GM23248 (cell line): Measurements from ENCODE around the gene MATN3. TPM values are rescaled to one million over a fixed set of nuclear protein-coding genes. Genes with fewer than 3 reads are reported as not detected.

Source experiments
- DNase-seq: peaks from one replicate; pipeline ENCODE4 v3.0.0-alpha.2; 2015
- H2AFZ ChIP-seq: fragments of 200-600 bp; sonication (generic); 2 replicates; pipeline ENCODE4 v1.6.1; 2016; ENCODE audit warnings: antibody characterized with exemption
- H3F3A ChIP-seq: fragments of 200-600 bp; sonication (generic); 2 replicates; pipeline ENCODE4 v1.6.1; 2016; ENCODE audit warnings: mild to moderate bottlenecking, antibody characterized with exemption, mixed run types; ENCODE audit not compliant: insufficient read depth
- H3K27ac ChIP-seq: fragments of 200-600 bp; sonication (generic); 2 replicates; pipeline ENCODE4 v1.5.1; 2016; ENCODE audit warnings: mild to moderate bottlenecking
- H3K27me3 ChIP-seq: fragments of 200-600 bp; sonication (generic); replicated peaks from 2 replicates; pipeline ENCODE4 v1.6.1; 2016; ENCODE audit warnings: mild to moderate bottlenecking; ENCODE audit not compliant: insufficient read depth
- H3K36me3 ChIP-seq: fragments of 200-600 bp; sonication (generic); 2 replicates; pipeline ENCODE4 v1.6.1; 2016; ENCODE audit warnings: low read depth, mild to moderate bottlenecking
- H3K4me1 ChIP-seq: fragments of 200-600 bp; sonication (generic); 2 replicates; pipeline ENCODE4 v1.6.1; 2016; ENCODE audit warnings: mild to moderate bottlenecking; ENCODE audit not compliant: insufficient read depth
- H3K4me2 ChIP-seq: fragments of 200-600 bp; sonication (generic); one replicate; pipeline ENCODE4 v1.6.1; 2016; ENCODE audit warnings: mild to moderate bottlenecking; ENCODE audit not compliant: unreplicated experiment
- H3K4me3 ChIP-seq: fragments of 200-600 bp; sonication (generic); 2 replicates; pipeline ENCODE4 v1.5.1; 2016; ENCODE audit warnings: mild to moderate bottlenecking
- H3K79me2 ChIP-seq: fragments of 200-600 bp; sonication (generic); 2 replicates; pipeline ENCODE4 v1.6.1; 2016; ENCODE audit warnings: mild to moderate bottlenecking; ENCODE audit not compliant: insufficient read depth
- H3K9ac ChIP-seq: fragments of 200-600 bp; sonication (generic); 2 replicates; pipeline ENCODE4 v1.6.1; 2016; ENCODE audit warnings: mild to moderate bottlenecking
- H3K9me2 ChIP-seq: fragments of 200-600 bp; sonication (generic); 2 replicates; pipeline ENCODE4 v1.6.1; 2016; ENCODE audit warnings: mixed run types, mild to moderate bottlenecking, moderate library complexity; ENCODE audit not compliant: insufficient read depth
- H3K9me3 ChIP-seq: fragments of 200-600 bp; sonication (generic); one replicate; pipeline ENCODE4 v1.6.1; 2017; ENCODE audit warnings: low read depth
- H4K20me1 ChIP-seq: fragments of 200-600 bp; sonication (generic); 2 replicates; pipeline ENCODE4 v1.6.0; 2016; ENCODE audit not compliant: insufficient read depth
- EZH2 ChIP-seq: fragments of 200-600 bp; sonication (generic); IDR thresholded peaks from 2 replicates; pipeline ENCODE4 v1.6.1; 2018; ENCODE audit warnings: antibody characterized with exemption, mild to moderate bottlenecking; ENCODE audit not compliant: insufficient read depth, poor library complexity, severe bottlenecking
- EZH2phosphoT487 ChIP-seq: fragments of 200-600 bp; sonication (generic); IDR thresholded peaks from 2 replicates; pipeline ENCODE4 v1.6.1; 2018; ENCODE audit warnings: antibody characterized with exemption, moderate library complexity, mild to moderate bottlenecking, low read depth; ENCODE audit not compliant: insufficient read depth
- WGBS, 2 experiments: methylation state at CpG; one replicate each; pipeline ENCODE4 v1.1.6; 2015 to 2017; ENCODE audit warnings: low lambda C conversion rate in 2 of 2, low coverage in 1 of 2; ENCODE audit errors: missing lambda C conversion rate in 2 of 2; 5-methylcytosine and 5-hydroxymethylcytosine counted together
- in situ Hi-C: fragments of 300-500 bp; cut with MboI; formaldehyde crosslinking; loops from 2 replicates; pipeline ENCODE4 v1.15.0; 2020
- polyA plus RNA-seq: library from polyadenylated mRNA; unstranded; fragments of >200 nt; fragmentation: Nextera tagmentation; extraction: Ambion mirVana; gene quantifications from 2 replicates; pipeline ENCODE4 v1.2.1, GENCODE V29; 2016
- total RNA-seq: library from RNA; depleted of rRNA; stranded (reverse); fragments of >200 nt; shearing (Covaris generic); gene quantifications from 2 replicates; pipeline ENCODE4 v1.2.3, GENCODE V29; 2014

Gene MATN3
- total and polyA plus RNA-seq, 2 experiments from 2014 or later: 0.54 to 2.0 TPM

- Histone ChIP-seq H4K20me1 (no peaks in the 10 kb centered on the region), H3K27ac (no peak overlapping the region), H3K9me2 (no peaks in the 10 kb centered on the region), H3K79me2 (no peaks in the 10 kb centered on the region), H3F3A (no peaks in the 10 kb centered on the region), H3K4me3 (no peak overlapping the region), H3K27me3 (peaks cover 5% of the 10 kb centered on the region; the same call in 1 of the 2 replicates), H3K4me2 (no peak overlapping the region), H3K4me1 (no peaks in the 10 kb centered on the region), H3K9me3 (no peaks in the 10 kb centered on the region), H2AFZ (no peak overlapping the region), H3K36me3 (no peaks in the 10 kb centered on the region), H3K9ac (no peak overlapping the region)
- TF ChIP-seq EZH2phosphoT487 (no peak), EZH2 (no peak)
- DNase-seq: no peak
- in situ Hi-C loops: no loop called here
- 38 to 43% methylated on average over 5 of the region's 5 CpGs for WGBS, 2 experiments
Measured at GRCh38 chr2:20008703-20009102, 3.8 kb downstream of the MATN3 start.

GRCh38 chr2:20005891-20006470 lies 6.5 kb downstream of the MATN3 start:
- Histone ChIP-seq H3F3A (no peaks in the 10 kb centered on the region), H3K4me1 (no peaks in the 10 kb centered on the region), H3K4me2 (no peak overlapping the region), H3K79me2 (no peaks in the 10 kb centered on the region), H3K9me2 (no peaks in the 10 kb centered on the region), H4K20me1 (no peaks in the 10 kb centered on the region), H3K9me3 (no peaks in the 10 kb centered on the region), H2AFZ (no peak overlapping the region), H3K27me3 (no peaks in the 10 kb centered on the region), H3K9ac (no peak overlapping the region), H3K36me3 (no peaks in the 10 kb centered on the region), H3K4me3 (no peak overlapping the region), H3K27ac (no peak overlapping the region)
- TF ChIP-seq EZH2phosphoT487: no peak
- no peak for TF ChIP-seq EZH2
- no peak for DNase-seq
- WGBS, 2 experiments: 78 to 81% methylated on average over 17 of the region's 17 CpGs
- in situ Hi-C loops: no loop called here

GRCh38 chr2:20005067-20005627 lies 7.3 kb downstream of the MATN3 start:
- no peak for TF ChIP-seq EZH2
- H3K4me1 ChIP-seq: no peaks in the 10 kb centered on the region
- no peaks in the 10 kb centered on the region for H3K79me2 ChIP-seq
- no peaks in the 10 kb centered on the region for H4K20me1 ChIP-seq
- H3K36me3 ChIP-seq: no peaks in the 10 kb centered on the region
- no peak overlapping the region for H3K9ac ChIP-seq
- H3K9me3 ChIP-seq: no peaks in the 10 kb centered on the region
- in situ Hi-C loops: no loop called here
- no peak overlapping the region for H2AFZ ChIP-seq
- no peak overlapping the region for H3K27ac ChIP-seq
- 83 to 86% methylated on average over 10 of the region's 10 CpGs for WGBS, 2 experiments
- no peaks in the 10 kb centered on the region for H3F3A ChIP-seq
- H3K9me2 ChIP-seq: no peaks in the 10 kb centered on the region
- no peak for DNase-seq
- no peaks in the 10 kb centered on the region for H3K27me3 ChIP-seq
- no peak overlapping the region for H3K4me3 ChIP-seq
- H3K4me2 ChIP-seq: no peak overlapping the region

GRCh38 chr2:20001361-20001863 lies 11.1 kb downstream of the MATN3 start:
- no peak overlapping the region for H3K9ac ChIP-seq
- no peak overlapping the region for H3K4me2 ChIP-seq
- 59 to 81% methylated on average over 2 of the region's 2 CpGs for WGBS, 2 experiments
- no peak for DNase-seq
- no peak overlapping the region for H3K27ac ChIP-seq
- H2AFZ ChIP-seq: no peak overlapping the region
- H3K4me3 ChIP-seq: no peak overlapping the region
- H3K79me2 ChIP-seq: no peaks in the 10 kb centered on the region
- in situ Hi-C loops: no loop called here
- no peaks in the 10 kb centered on the region for H3K9me3 ChIP-seq
- H3K36me3 ChIP-seq: no peaks in the 10 kb centered on the region
- H3K9me2 ChIP-seq: no peaks in the 10 kb centered on the region
- no peaks in the 10 kb centered on the region for H3K4me1 ChIP-seq
- no peaks in the 10 kb centered on the region for H4K20me1 ChIP-seq
- H3F3A ChIP-seq: no peaks in the 10 kb centered on the region
- no peak for TF ChIP-seq EZH2
- TF ChIP-seq EZH2phosphoT487: no peak
- no peaks in the 10 kb centered on the region for H3K27me3 ChIP-seq

GRCh38 chr2:19993731-19994130 lies 18.7 kb downstream of the MATN3 start:
- TF ChIP-seq EZH2 (no peak), EZH2phosphoT487 (no peak)
- no peak overlapping the region for H3K27ac ChIP-seq
- H3K36me3 ChIP-seq: no peaks in the 10 kb centered on the region
- in situ Hi-C loops: no loop called here
- H3K4me2 ChIP-seq: no peak overlapping the region
- H3K9me3 ChIP-seq: no peaks in the 10 kb centered on the region
- peaks cover 5% of the 10 kb centered on the region; the same call in 1 of the 2 replicates for H3K79me2 ChIP-seq
- H4K20me1 ChIP-seq: no peaks in the 10 kb centered on the region
- no peak for DNase-seq
- no peak overlapping the region for H3K9ac ChIP-seq
- H3K27me3 ChIP-seq: no peaks in the 10 kb centered on the region
- no peaks in the 10 kb centered on the region for H3K9me2 ChIP-seq
- peaks cover 10% of the 10 kb centered on the region for H3F3A ChIP-seq
- no peak overlapping the region for H2AFZ ChIP-seq
- H3K4me3 ChIP-seq: no peak overlapping the region
- peaks cover 3% of the 10 kb centered on the region for H3K4me1 ChIP-seq
